LNCAP (cell line): ENCODE data around the gene FAM9C.

ENCODE experiments used
- CTCF ChIP-seq: fragments of 450-650 bp; IDR thresholded peaks from 2 replicates; pipeline ENCODE4 v1.5.1; 2017; ENCODE audit warnings: mild to moderate bottlenecking

Gene FAM9C

GRCh38 chrX:13022926-13023325 lies 21.5 kb downstream of the FAM9C start:
- TF ChIP-seq CTCF = no peak

GRCh38 chrX:13015536-13016236 lies 28.7 kb downstream of the FAM9C start:
- no peak for TF ChIP-seq CTCF

- TF ChIP-seq CTCF = no peak
Observed at GRCh38 chrX:13014111-13015096, 30.0 kb downstream of the FAM9C start.

- no peak for TF ChIP-seq CTCF
Observed at GRCh38 chrX:13013363-13014110, 30.9 kb downstream of the FAM9C start.

- no peak for TF ChIP-seq CTCF
Observed at GRCh38 chrX:13010546-13010945, 33.9 kb downstream of the FAM9C start.

- TF ChIP-seq CTCF = no peak
Observed at GRCh38 chrX:13009844-13010243, 34.6 kb downstream of the FAM9C start.

GRCh38 chrX:13009273-13009672 lies 35.1 kb downstream of the FAM9C start:
- no peak for TF ChIP-seq CTCF
